ENCODE results near the gene ZNRF1. TPM values are rescaled to one million over a fixed set of nuclear protein-coding genes. Genes with fewer than 3 reads are reported as not detected.

ZNRF1 gene
- polyA plus RNA-seq, 12 donors: 37.6 to 99.0 (median 40.8) TPM; not detected in 1

- no peak for DNase-seq
Measured at GRCh38 chr16:75024594-75024993, 25.8 kb downstream of the ZNRF1 start.

- DNase-seq: peak; percentile 38
Measured at GRCh38 chr16:75025761-75026160, 26.9 kb downstream of the ZNRF1 start.

GRCh38 chr16:75026239-75026891, 27.5 kb downstream of the ZNRF1 start:
- DNase-seq: peak; percentile 89

- DNase-seq: no peak
Measured at GRCh38 chr16:75026892-75027391, 28.1 kb downstream of the ZNRF1 start.

- DNase-seq: no peak
Measured at GRCh38 chr16:75027520-75028300, 28.9 kb downstream of the ZNRF1 start.

GRCh38 chr16:75028544-75029135, 29.8 kb downstream of the ZNRF1 start:
- no peak for DNase-seq

- DNase-seq: no peak
Measured at GRCh38 chr16:75029854-75030253, 31.0 kb downstream of the ZNRF1 start.

GRCh38 chr16:75032655-75033054, 33.8 kb downstream of the ZNRF1 start:
- no peak for DNase-seq

GRCh38 chr16:75035410-75035968, 36.7 kb downstream of the ZNRF1 start:
- no peak for DNase-seq

- DNase-seq: no peak
Measured at GRCh38 chr16:75038036-75038858, 39.4 kb downstream of the ZNRF1 start.

GRCh38 chr16:75039941-75040340, 41.1 kb downstream of the ZNRF1 start:
- no peak for DNase-seq

GRCh38 chr16:75042426-75043174, 43.8 kb downstream of the ZNRF1 start:
- no peak for DNase-seq

GRCh38 chr16:75043175-75043895, 44.5 kb downstream of the ZNRF1 start:
- no peak for DNase-seq

- peak; percentile 45 for DNase-seq
Measured at GRCh38 chr16:75044800-75045361, 46.1 kb downstream of the ZNRF1 start.

- no peak for DNase-seq
Measured at GRCh38 chr16:75045424-75045823, 46.6 kb downstream of the ZNRF1 start.

GRCh38 chr16:75048054-75048453, 49.2 kb downstream of the ZNRF1 start:
- no peak for DNase-seq

GRCh38 chr16:75048530-75048929, 49.7 kb downstream of the ZNRF1 start:
- DNase-seq: no peak

- no peak for DNase-seq
Measured at GRCh38 chr16:75052481-75053202, 53.8 kb downstream of the ZNRF1 start.

Measured in muscle of arm (tissue), 12 donors.